ENCODE data around the gene DYNC1I1. TPM values are rescaled to one million over a fixed set of nuclear protein-coding genes. Genes with fewer than 3 reads are reported as not detected.

DYNC1I1 gene
- total RNA-seq = 1 to 10 TPM; 1.6 to 1.9 TPM
- polyA plus RNA-seq (ENCODE audit: insufficient read length in 6 of 6) = 10 to 100 TPM in 4 of 6 donors, 1 to 10 TPM in 2; 7.2 to 16.0 (median 11.2) TPM
- long read RNA-seq, donor 1, partial matches to known transcripts = 5 of 8 reads
- long read RNA-seq, donor 1, other reads (novel, unspliced or antisense) = 0 of 8 reads
- long read RNA-seq, donor 2, partial matches to known transcripts = 6 of 6 reads
- long read RNA-seq, donor 2, other reads (novel, unspliced or antisense) = 0 of 6 reads
- long read RNA-seq, donor 3, partial matches to known transcripts = 15 of 16 reads
- long read RNA-seq, donor 3, other reads (novel, unspliced or antisense) = 0 of 16 reads
- long read RNA-seq, donor 4, partial matches to known transcripts = 1 of 1 reads
- long read RNA-seq, donor 4, other reads (novel, unspliced or antisense) = 0 of 1 reads
- long read RNA-seq, donor 5, partial matches to known transcripts = 5 of 6 reads
- long read RNA-seq, donor 5, other reads (novel, unspliced or antisense) = 0 of 6 reads
- long read RNA-seq, donor 6, partial matches to known transcripts = 9 of 9 reads
- long read RNA-seq, donor 6, other reads (novel, unspliced or antisense) = 0 of 9 reads
- long read RNA-seq, donor 7, partial matches to known transcripts = 7 of 7 reads
- long read RNA-seq, donor 7, other reads (novel, unspliced or antisense) = 0 of 7 reads
- long read RNA-seq, donor 8 = 0 reads
- long read RNA-seq, donor 9 = 0 reads
- long read RNA-seq, donor 10 = 0 reads
- long read RNA-seq, donor 11, partial matches to known transcripts = 0 of 4 reads
- long read RNA-seq, donor 11, other reads (novel, unspliced or antisense) = 0 of 4 reads
- long read RNA-seq, donor 12, partial matches to known transcripts = 0 of 2 reads
- long read RNA-seq, donor 12, other reads (novel, unspliced or antisense) = 0 of 2 reads

GRCh38 chr7:95772298-95772770 lies at the start of gene DYNC1I1:
Gene DYNC1I1, plus strand, starts transcription at chr7:95772554. Its CDS starts 32,176 bp downstream, at chr7:95804730.
- peak within 1 kb of the TSS in 1 of 2 donors; percentile 8 for H3K27ac ChIP-seq
- intact Hi-C loops (cut with DNase I) = no loop called here

GRCh38 chr7:95723583-95724180 lies 48.7 kb upstream of the DYNC1I1 start:
- H3K36me3 ChIP-seq = no peaks in the 10 kb centered on the region
- no peak overlapping the region for H3K4me3 ChIP-seq
- ATAC-seq (peak; percentile 73), DNase-seq (peak in 2 of 4 donors; percentile 39 to 70)
- intact Hi-C loops (cut with DNase I) = loop anchor here in 1 of 2 donors (5.0 kb wide), 1 partner anchor 149 kb away; no protein-coding TSS in a partner anchor
- H3K9me3 ChIP-seq = no peaks in the 10 kb centered on the region
- H3K27ac ChIP-seq = no peak overlapping the region
- no peaks in the 10 kb centered on the region for H3K27me3 ChIP-seq
- peak in 1 of 2 donors; percentile 20 for TF ChIP-seq CTCF (IDR thresholded peaks at IDR 0.05)
- no peaks in the 10 kb centered on the region for H3K4me1 ChIP-seq

More at GRCh38 chr7:95772298-95772770, at the start of gene DYNC1I1:
- DNase-seq (peak; percentile 51 to 88 (median 80)), ATAC-seq (peak; percentile 99)
- Histone ChIP-seq H3K27me3 (peaks cover 4 to 15% of the 10 kb centered on the region in 2 donors), H3K4me1 (peaks cover 0 to 5% of the 10 kb centered on the region in 2 donors), H3K4me3 (peak within 1 kb of the TSS; percentile 54 to 72), H3K36me3 (no peaks in the 10 kb centered on the region), H3K9me3 (no peaks in the 10 kb centered on the region)
- no peak for TF ChIP-seq CTCF (IDR thresholded peaks at IDR 0.05)

GRCh38 chr7:95725205-95725604 lies 47.1 kb upstream of the DYNC1I1 start:
- Histone ChIP-seq H3K36me3 (no peaks in the 10 kb centered on the region), H3K4me1 (no peaks in the 10 kb centered on the region), H3K4me3 (no peak overlapping the region), H3K27me3 (no peaks in the 10 kb centered on the region), H3K27ac (no peak overlapping the region), H3K9me3 (no peaks in the 10 kb centered on the region)
- DNase-seq (no peak), ATAC-seq (no peak)
- TF ChIP-seq CTCF (IDR thresholded peaks at IDR 0.05) = no peak
- intact Hi-C loops (cut with DNase I) = no loop called here

- no peaks in the 10 kb centered on the region for H3K9me3 ChIP-seq
- no peak for DNase-seq
- no peaks in the 10 kb centered on the region for H3K4me1 ChIP-seq
- no peak for ATAC-seq
- TF ChIP-seq CTCF (IDR thresholded peaks at IDR 0.05) = no peak
- no peaks in the 10 kb centered on the region for H3K36me3 ChIP-seq
- H3K4me3 ChIP-seq = no peak overlapping the region
- no peaks in the 10 kb centered on the region for H3K27me3 ChIP-seq
- intact Hi-C loops (cut with DNase I) = no loop called here
- H3K27ac ChIP-seq = no peak overlapping the region
Observed at GRCh38 chr7:95730493-95731280, 41.7 kb upstream of the DYNC1I1 start.
